Activated naive CD4-positive, alpha-beta T cell treated with anti-CD3 and anti-CD28 coated beads, Interleukin-2, amount 50 U/mL, for 72 hours (primary cell): Measurements from ENCODE around the gene AACS. TPM values are rescaled to one million over a fixed set of nuclear protein-coding genes. Genes with fewer than 3 reads are reported as not detected.
"Not testable (repeated sequence)": the region's sequence is repeated elsewhere in the genome, so short reads cannot be mapped to it uniquely, and the experiment has no call there.

ENCODE experiments used
- ATAC-seq, 2 donors: fragments of 150-1000 bp; cut with Tn5 transposase; 2 replicates each; pipeline ENCODE4 v1.10.0; 2021; ENCODE audit warnings: mild to moderate bottlenecking in 2 of 2, moderate library complexity in 2 of 2
- DNase-seq, 2 donors: peaks; one replicate each; pipeline ENCODE4 v3.0.0; 2021 to 2022; ENCODE audit warnings: low spot score in 2 of 2
- H3K27ac Mint-ChIP-seq, 2 donors: one replicate each; pipeline ENCODE4 v1.8.0; 2022; ENCODE audit warnings: mild to moderate bottlenecking in 2 of 2, mixed read lengths in 2 of 2
- H3K36me3 Mint-ChIP-seq, 2 donors: one replicate each; pipeline ENCODE4 v1.8.0; 2022; ENCODE audit warnings: mixed read lengths in 2 of 2
- H3K9me3 Mint-ChIP-seq, 2 donors: one replicate each; pipeline ENCODE4 v1.8.0; 2022; ENCODE audit warnings: mixed read lengths in 2 of 2
- total RNA-seq, 2 donors: library from RNA; stranded (reverse); gene quantifications; one replicate each; pipeline ENCODE4 v1.2.3, GENCODE V29; 2022

AACS gene
- total RNA-seq, 2 donors from 2014 or later: 24.0 to 36.0 TPM

DNA sequence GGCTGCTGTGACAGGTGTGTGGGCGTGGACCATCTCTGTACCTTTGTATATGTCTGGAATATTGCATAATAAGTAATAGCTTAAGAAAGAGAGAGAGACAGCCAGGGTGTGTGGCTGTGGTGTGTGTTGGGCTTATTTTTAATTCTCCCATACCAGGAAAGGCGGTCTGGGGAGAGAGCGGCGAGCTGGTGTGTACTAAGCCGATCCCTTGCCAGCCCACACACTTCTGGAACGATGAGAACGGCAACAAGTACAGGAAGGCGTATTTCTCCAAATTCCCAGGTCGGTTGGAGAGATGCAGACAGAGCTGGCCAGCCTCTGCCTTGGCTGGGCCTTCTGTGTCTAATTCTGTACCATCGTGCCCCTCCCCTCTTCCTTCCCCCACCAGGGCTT is 63.9 kb downstream of the AACS start:
- no peak for ATAC-seq
- Mint-ChIP-seq H3K27ac (no peak overlapping the region), H3K36me3 (no peaks in the 10 kb centered on the region), H3K9me3 (no peaks in the 10 kb centered on the region)
- DNase-seq: no peak

- Mint-ChIP-seq H3K27ac (no peak overlapping the region), H3K9me3 (no peaks in the 10 kb centered on the region), H3K36me3 (no peaks in the 10 kb centered on the region)
- DNase-seq: no peak
- no peak for ATAC-seq
Observed at GRCh38 chr12:125129591-125130255, 64.5 kb downstream of the AACS start.

DNA sequence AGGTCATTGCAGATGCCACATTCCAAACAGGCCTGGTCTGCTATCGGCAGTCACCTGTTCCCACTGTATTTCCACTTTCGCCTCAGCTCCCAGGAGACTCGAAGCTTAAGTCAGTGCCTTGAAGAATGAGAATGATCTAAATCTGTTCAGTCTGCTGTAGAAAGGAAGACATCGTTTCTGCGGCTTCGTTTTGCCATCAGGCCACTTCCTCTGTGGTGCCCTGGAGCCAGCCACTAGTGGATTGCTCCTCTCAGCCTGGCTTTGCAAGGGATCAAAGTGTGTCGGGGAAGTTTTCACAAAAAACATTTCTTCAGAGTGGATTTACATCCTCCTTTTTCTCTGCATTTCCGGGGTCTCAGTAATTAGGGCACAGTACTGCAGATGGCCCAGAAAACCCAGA is 66.7 kb downstream of the AACS start:
- DNase-seq (no peak), ATAC-seq (no peak)

GRCh38 chr12:125132698-125133400 is 67.6 kb downstream of the AACS start:
- no peak for ATAC-seq
- Mint-ChIP-seq H3K36me3 (no peaks in the 10 kb centered on the region), H3K9me3 (no peaks in the 10 kb centered on the region), H3K27ac (peak overlapping the region in 1 of 2 donors; percentile 40)
- no peak for DNase-seq

More for the DNA sequence above, 66.7 kb downstream of the AACS start:
- Mint-ChIP-seq H3K27ac (no peak overlapping the region), H3K9me3 (no peaks in the 10 kb centered on the region), H3K36me3 (no peaks in the 10 kb centered on the region)

DNA sequence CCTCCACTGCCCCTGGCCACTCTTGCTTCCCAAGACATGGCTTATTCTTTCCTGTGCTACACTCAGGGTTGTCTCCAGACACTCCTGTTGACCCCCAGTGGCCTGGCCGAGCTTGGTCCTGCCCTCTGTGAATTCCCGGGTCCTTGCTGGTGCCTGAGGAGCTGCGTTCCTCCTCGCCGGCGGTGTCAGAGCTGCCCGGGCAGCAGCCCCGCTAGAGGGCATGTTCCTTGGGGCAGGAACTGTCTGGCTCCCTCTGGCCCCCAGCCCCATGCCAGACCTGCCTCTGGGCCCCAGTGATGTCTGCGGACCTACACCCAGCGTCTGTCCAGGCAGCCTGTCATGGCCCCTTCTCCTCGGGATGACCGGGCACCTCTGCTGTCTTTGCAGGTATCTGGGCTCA is 68.4 kb downstream of the AACS start:
- DNase-seq: no peak
- ATAC-seq: no peak
- H3K27ac Mint-ChIP-seq: no peak overlapping the region
- H3K36me3 Mint-ChIP-seq: no peaks in the 10 kb centered on the region
- no peaks in the 10 kb centered on the region for H3K9me3 Mint-ChIP-seq

DNA sequence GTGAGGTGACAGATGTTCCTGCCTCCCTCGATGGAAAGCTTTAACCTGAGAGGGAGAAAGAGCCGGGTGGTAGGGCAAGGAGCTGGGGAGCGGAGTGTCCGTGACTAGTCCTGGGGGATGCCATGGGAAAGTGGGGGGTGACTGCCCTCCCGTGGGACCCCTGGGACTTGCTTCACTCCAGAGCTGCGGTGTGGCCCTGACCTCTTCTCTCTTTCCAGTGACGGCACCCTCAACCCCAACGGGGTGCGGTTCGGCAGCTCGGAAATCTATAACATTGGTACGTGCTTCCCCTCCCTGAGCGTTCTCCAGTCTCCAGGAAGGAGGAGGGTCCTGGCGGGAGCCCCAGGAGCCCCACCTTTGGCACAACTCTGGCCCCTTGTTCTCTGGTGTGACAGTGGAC is 69.3 kb downstream of the AACS start:
- Mint-ChIP-seq H3K36me3 (no peaks in the 10 kb centered on the region), H3K27ac (no peak overlapping the region), H3K9me3 (no peaks in the 10 kb centered on the region)
- ATAC-seq: no peak
- no peak for DNase-seq

DNA sequence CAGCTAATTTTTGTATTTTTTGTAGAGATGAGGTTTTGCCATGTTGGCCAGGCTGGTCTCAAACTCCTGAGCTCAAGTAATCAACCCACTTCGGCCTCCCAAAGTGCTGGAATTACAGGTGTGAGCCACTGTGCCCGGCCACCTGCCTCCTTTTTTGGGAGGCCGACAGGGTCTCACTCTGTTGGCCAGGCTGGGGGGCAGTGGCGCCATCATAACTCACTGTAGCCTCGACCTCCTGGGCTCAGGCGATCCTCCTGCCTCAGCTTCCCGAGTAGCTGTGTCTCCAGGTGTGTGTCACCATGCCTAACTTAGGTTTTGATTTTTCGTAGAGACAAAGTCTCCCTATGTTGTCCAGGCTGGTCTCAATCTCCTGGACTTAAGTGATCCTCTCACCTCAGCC is 70.7 kb downstream of the AACS start:
- H3K27ac Mint-ChIP-seq: no peak overlapping the region
- H3K36me3 Mint-ChIP-seq: no peaks in the 10 kb centered on the region
- DNase-seq (no peak), ATAC-seq (no peak)
- H3K9me3 Mint-ChIP-seq: no peaks in the 10 kb centered on the region

- no peak for ATAC-seq
- Mint-ChIP-seq H3K27ac (peak overlapping the region in 1 of 2 donors; percentile 72), H3K9me3 (no peaks in the 10 kb centered on the region), H3K36me3 (no peaks in the 10 kb centered on the region)
- no peak for DNase-seq
Observed at GRCh38 chr12:125136702-125137101, 71.5 kb downstream of the AACS start.

GRCh38 chr12:125137766-125138344 is 72.6 kb downstream of the AACS start:
- no peaks in the 10 kb centered on the region for H3K9me3 Mint-ChIP-seq
- DNase-seq (no peak), ATAC-seq (no peak)
- H3K36me3 Mint-ChIP-seq: no peaks in the 10 kb centered on the region
- peak overlapping the region in 1 of 2 donors; percentile 61 for H3K27ac Mint-ChIP-seq

GRCh38 chr12:125140279-125141209 is 75.3 kb downstream of the AACS start:
- Mint-ChIP-seq H3K27ac (peak overlapping the region in 1 of 2 donors; percentile 10), H3K9me3 (no peaks in the 10 kb centered on the region), H3K36me3 (no peaks in the 10 kb centered on the region)
- DNase-seq (no peak), ATAC-seq (peak in 1 of 2 donors; percentile 49)

GRCh38 chr12:125141210-125141573 is 76.0 kb downstream of the AACS start:
- H3K9me3 Mint-ChIP-seq, H3K36me3 Mint-ChIP-seq, DNase-seq, ATAC-seq: not testable (repeated sequence)
- H3K27ac Mint-ChIP-seq: peak overlapping the region in 1 of 2 donors; percentile 50

DNA sequence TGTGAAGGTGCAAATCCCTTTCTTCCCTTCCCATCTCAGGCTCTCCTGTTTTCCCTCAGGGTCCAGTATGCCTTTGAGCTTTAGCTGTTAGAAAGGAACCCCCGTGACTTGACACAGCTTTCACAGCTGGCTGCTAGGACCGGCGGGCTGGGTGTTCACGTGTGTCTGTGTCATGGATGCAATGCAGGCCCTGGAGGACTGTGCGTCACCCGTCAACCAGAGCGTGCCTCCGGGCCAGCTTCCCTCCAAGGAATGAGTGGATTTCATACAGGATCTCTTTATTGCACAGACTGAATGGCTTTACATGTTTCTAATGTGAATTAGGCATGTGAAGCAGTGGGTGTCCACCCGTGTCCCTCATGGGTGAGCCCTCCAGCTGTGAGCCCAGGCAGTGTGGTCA is 77.4 kb downstream of the AACS start:
- Mint-ChIP-seq H3K9me3 (no peaks in the 10 kb centered on the region), H3K27ac (peak overlapping the region in 1 of 2 donors; percentile 12), H3K36me3 (no peaks in the 10 kb centered on the region)
- DNase-seq: no peak
- ATAC-seq: no peak

DNA sequence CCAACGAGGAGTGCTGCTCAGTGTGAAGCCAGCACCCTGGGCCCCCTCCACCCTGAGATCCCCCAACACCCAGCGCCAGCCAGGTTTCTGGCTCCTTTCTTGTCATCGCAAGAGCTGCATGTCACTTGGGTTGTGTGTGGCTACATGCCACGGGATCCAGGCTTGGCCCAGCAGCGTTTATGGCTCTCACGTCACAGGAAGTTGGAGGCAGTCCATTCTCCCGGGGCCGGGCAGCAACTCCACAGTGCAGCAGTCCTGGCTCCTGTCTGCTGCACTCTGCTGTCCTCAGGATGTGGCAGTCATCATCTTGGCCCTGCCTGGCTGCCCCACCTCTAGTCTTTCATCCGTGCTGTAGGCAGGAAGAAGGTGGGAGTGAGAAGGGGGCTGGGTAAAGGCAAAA is 78.3 kb downstream of the AACS start:
- DNase-seq (no peak), ATAC-seq (no peak)
- Mint-ChIP-seq H3K36me3 (no peaks in the 10 kb centered on the region), H3K9me3 (no peaks in the 10 kb centered on the region), H3K27ac (no peak overlapping the region)

DNA sequence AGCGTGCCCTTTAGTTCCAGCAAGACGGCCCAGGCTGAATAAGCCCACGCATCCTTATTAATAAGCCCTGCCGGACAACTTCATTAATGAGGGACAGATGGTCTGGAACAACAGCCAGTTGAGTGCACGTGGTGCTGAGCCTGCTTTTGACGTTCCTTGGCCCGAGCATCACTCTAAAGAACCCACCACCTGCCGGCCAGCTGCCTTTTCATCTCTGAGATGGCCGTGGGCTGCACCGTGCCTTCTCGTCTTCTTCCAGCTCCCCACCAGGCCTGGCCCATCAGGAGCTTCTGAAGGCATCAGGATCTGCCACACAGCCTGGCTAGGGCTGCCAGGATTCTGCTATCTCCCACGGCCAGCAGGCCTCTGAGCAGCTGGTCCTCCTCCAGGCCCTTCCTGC is 80.0 kb downstream of the AACS start:
- no peak overlapping the region for H3K27ac Mint-ChIP-seq

DNA sequence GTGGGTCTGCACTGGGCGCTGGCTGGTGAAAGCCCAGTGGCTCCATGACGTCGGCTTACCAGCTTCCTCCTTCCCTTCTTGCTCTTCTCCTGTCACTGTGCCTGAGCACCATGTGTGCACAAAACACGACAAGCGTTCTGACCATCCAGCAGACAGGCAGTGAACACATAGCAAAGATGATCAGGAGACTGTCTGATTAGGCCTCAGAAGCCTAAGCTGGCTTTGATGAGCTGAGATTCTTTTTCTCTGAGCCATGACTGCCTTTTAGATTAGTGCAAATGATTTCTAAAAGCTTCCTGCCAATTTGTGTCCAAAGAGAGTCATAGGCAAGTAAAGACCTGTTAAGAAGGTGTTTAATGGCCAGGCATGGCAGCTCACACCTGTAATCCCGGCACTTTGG is 83.1 kb downstream of the AACS start:
- no peaks in the 10 kb centered on the region for H3K9me3 Mint-ChIP-seq
- no peak for DNase-seq
- H3K27ac Mint-ChIP-seq: no peak overlapping the region
- no peaks in the 10 kb centered on the region for H3K36me3 Mint-ChIP-seq
- no peak for ATAC-seq

More for the DNA sequence above, 80.0 kb downstream of the AACS start:
- DNase-seq (no peak), ATAC-seq (no peak)
- no peaks in the 10 kb centered on the region for H3K36me3 Mint-ChIP-seq
- H3K9me3 Mint-ChIP-seq: no peaks in the 10 kb centered on the region

GRCh38 chr12:125149160-125150108 is 84.2 kb downstream of the AACS start:
- Mint-ChIP-seq H3K36me3 (no peaks in the 10 kb centered on the region), H3K27ac (no peak overlapping the region), H3K9me3 (no peaks in the 10 kb centered on the region)
- ATAC-seq (no peak), DNase-seq (no peak)
